Natural killer cell treated with Interleukin-12 subunit alpha and Interleukin-12 subunit beta and Interleukin-15 and Interleukin-18, amount 100 ng/mL, for 72 hours (primary cell): ENCODE data around the gene HSPBP1. TPM values are rescaled to one million over a fixed set of nuclear protein-coding genes. Genes with fewer than 3 reads are reported as not detected.
A peak's percentile ranks its signal among the peaks of the same experiment; 100 is the strongest.

ENCODE experiments used
- ATAC-seq, 2 donors: fragments of 150-1000 bp; cut with Tn5 transposase in 1 of 2; sonication (Bioruptor Pico), chemical (Tn5 transposase) in 1 of 2; 2 replicates each; pipeline ENCODE4 v1.10.0; 2021
- DNase-seq: peaks from one replicate; pipeline ENCODE4 v3.0.0; 2022; ENCODE audit warnings: low spot score
- H3K27ac Mint-ChIP-seq, 2 donors: 1 replicate in 1 of 2; 2 replicates in 1 of 2; pipeline ENCODE4 v1.8.0; 2022; ENCODE audit warnings: mixed read lengths in 2 of 2, mild to moderate bottlenecking in 1 of 2, moderate library complexity in 1 of 2
- H3K27me3 Mint-ChIP-seq, 2 donors: 1 replicate in 1 of 2; 2 replicates in 1 of 2; pipeline ENCODE4 v1.8.0; 2022; ENCODE audit warnings: mixed read lengths in 2 of 2
- H3K36me3 Mint-ChIP-seq: one replicate; pipeline ENCODE4 v1.8.0; 2022; ENCODE audit warnings: mixed read lengths
- H3K4me1 Mint-ChIP-seq, 2 donors: 1 replicate in 1 of 2; 2 replicates in 1 of 2; pipeline ENCODE4 v1.8.0; 2022; ENCODE audit warnings: low read depth in 2 of 2, mixed read lengths in 2 of 2, mild to moderate bottlenecking in 1 of 2
- H3K4me3 Mint-ChIP-seq: one replicate; pipeline ENCODE4 v1.8.0; 2022; ENCODE audit warnings: mixed read lengths
- H3K9me3 Mint-ChIP-seq: 2 replicates; pipeline ENCODE4 v1.8.0; 2022; ENCODE audit warnings: mixed read lengths
- total RNA-seq, 2 donors: library from RNA; stranded (reverse); gene quantifications; one replicate each; pipeline ENCODE4 v1.2.3, GENCODE V29; 2022

HSPBP1 gene
- total RNA-seq, 2 donors from 2014 or later, result 38.2 to 53.1 TPM

GRCh38 chr19:55275851-55276719, 3.8 kb downstream of the HSPBP1 start:
- DNase-seq (no peak), ATAC-seq (peak in 1 of 2 donors; percentile 62)
- Mint-ChIP-seq H3K4me3 (peak overlapping the region; percentile 64), H3K9me3 (no peaks in the 10 kb centered on the region), H3K27me3 (no peaks in the 10 kb centered on the region), H3K36me3 (peaks cover 5% of the 10 kb centered on the region), H3K27ac (peak overlapping the region; percentile 29 to 81), H3K4me1 (peaks cover 29 to 35% of the 10 kb centered on the region in 2 donors)

DNA sequence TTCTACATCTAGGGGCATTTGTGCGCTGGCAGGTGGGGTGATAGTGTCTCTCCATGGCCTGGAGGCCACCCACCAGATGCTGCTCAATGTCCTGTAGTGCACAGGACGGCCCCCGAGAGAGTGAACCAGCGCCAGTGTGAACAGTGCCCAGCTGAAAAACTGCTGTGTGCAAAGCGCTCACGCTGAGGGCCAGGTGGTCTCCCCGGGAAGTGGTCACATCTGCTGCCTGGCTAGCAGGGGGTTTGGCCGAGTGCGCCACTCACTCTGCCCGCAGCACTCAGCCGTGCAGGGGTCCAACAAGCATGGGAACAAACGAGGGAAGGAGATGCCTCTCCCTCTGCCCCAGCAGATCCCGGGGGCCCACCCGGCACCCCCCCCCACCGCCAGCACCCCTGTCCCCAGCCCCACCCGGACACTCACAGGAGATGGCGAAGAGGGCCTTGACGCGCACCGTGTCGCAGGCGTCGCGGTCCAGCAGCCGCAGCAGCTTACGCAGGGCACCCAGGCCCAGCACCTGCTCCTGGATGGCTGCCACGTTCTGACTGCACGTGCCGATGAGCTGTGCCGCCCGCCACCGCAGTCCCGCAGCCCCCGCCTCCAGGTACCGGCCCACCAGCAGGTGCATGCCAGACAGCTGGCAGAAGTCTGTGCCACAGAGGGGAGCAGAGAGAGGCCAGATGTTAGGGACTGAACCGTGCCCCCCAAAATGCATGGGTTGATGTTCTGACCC, 5.8 kb downstream of the HSPBP1 start:
- no peak overlapping the region for H3K4me3 Mint-ChIP-seq

DNA sequence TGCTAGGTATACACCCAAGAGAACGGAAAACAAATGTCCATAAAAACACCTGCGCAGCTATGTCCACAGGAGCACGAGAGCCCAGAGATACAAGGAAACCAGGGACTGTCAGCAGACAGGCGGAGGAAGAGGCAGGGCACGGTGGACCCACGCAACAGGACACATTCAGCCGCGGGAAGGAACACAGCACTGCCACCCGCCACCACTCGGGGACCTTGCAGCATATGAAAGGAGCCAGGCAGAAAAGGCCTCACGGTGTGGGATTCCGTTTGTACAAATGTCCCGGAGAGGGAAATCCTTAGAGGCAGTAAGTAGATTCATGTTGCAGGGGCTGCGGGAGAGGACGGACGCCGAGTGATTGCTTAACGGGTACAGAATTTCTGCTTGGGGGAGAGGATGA, 7.8 kb downstream of the HSPBP1 start:
- ATAC-seq (no peak), DNase-seq (no peak)
- Mint-ChIP-seq H3K4me1 (peaks cover 17 to 19% of the 10 kb centered on the region in 2 donors), H3K27me3 (no peaks in the 10 kb centered on the region), H3K36me3 (peaks cover 5% of the 10 kb centered on the region), H3K27ac (no peak overlapping the region), H3K9me3 (no peaks in the 10 kb centered on the region), H3K4me3 (no peak overlapping the region)

More for the DNA sequence above, 5.8 kb downstream of the HSPBP1 start:
- H3K27ac Mint-ChIP-seq, result no peak overlapping the region
- no peak for DNase-seq
- no peaks in the 10 kb centered on the region for H3K27me3 Mint-ChIP-seq
- ATAC-seq, result no peak
- peaks cover 23 to 24% of the 10 kb centered on the region in 2 donors for H3K4me1 Mint-ChIP-seq
- H3K9me3 Mint-ChIP-seq, result no peaks in the 10 kb centered on the region
- H3K36me3 Mint-ChIP-seq, result peaks cover 5% of the 10 kb centered on the region

DNA sequence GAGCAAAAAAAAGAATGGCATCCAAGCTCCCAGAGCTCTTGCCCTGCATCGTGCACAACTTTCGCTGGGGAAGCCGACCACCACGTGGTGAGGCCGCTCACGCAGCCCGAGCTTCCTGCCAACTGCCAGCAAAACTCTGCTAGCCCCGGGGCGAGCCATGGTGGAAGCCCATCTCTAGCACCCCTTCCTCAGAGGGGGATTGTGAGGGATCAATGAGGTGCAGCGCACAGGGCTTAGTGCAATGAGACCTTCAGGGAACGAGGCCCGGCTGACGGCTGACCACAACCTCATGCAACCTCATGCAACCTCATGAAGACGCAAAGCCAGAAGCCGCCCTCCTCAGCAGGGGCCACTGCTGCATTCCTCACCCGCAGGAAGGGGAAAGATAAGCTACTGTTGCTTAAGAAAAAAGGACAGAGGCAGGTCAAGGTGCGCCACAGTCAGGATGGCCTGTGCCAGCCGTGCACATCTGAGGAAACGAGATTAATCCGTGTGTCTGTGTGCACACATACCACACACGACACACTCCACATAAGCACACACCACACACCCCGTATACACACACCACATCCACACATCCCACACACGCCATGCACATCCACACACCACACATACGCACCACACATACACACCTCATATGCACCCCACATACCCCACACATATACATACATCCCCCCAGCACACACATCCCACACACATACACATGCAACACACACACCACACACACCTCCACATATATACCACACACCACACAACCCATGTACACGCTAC, 9.6 kb downstream of the HSPBP1 start:
- DNase-seq (no peak), ATAC-seq (peak; percentile 20 to 51)
- H3K27me3 Mint-ChIP-seq, result no peaks in the 10 kb centered on the region
- H3K4me3 Mint-ChIP-seq, result no peak overlapping the region
- peaks cover 6% of the 10 kb centered on the region for H3K9me3 Mint-ChIP-seq
- peaks cover 14 to 17% of the 10 kb centered on the region in 2 donors for H3K4me1 Mint-ChIP-seq
- peaks cover 16% of the 10 kb centered on the region for H3K36me3 Mint-ChIP-seq
- H3K27ac Mint-ChIP-seq, result no peak overlapping the region

- Mint-ChIP-seq H3K27me3 (no peaks in the 10 kb centered on the region), H3K4me1 (peaks cover 14 to 17% of the 10 kb centered on the region in 2 donors), H3K36me3 (peaks cover 16% of the 10 kb centered on the region), H3K4me3 (no peak overlapping the region), H3K9me3 (peaks cover 6% of the 10 kb centered on the region), H3K27ac (no peak overlapping the region)
- ATAC-seq (no peak), DNase-seq (no peak)
Measured at GRCh38 chr19:55269299-55269698, 10.6 kb downstream of the HSPBP1 start.

GRCh38 chr19:55266840-55267239, 13.1 kb downstream of the HSPBP1 start:
- H3K4me1 Mint-ChIP-seq, result peaks cover 14 to 17% of the 10 kb centered on the region in 2 donors
- H3K4me3 Mint-ChIP-seq, result no peak overlapping the region
- H3K9me3 Mint-ChIP-seq, result peaks cover 6% of the 10 kb centered on the region
- H3K27me3 Mint-ChIP-seq, result no peaks in the 10 kb centered on the region
- ATAC-seq (no peak), DNase-seq (no peak)
- peaks cover 11% of the 10 kb centered on the region for H3K36me3 Mint-ChIP-seq
- H3K27ac Mint-ChIP-seq, result peak overlapping the region; percentile 5 to 59

DNA sequence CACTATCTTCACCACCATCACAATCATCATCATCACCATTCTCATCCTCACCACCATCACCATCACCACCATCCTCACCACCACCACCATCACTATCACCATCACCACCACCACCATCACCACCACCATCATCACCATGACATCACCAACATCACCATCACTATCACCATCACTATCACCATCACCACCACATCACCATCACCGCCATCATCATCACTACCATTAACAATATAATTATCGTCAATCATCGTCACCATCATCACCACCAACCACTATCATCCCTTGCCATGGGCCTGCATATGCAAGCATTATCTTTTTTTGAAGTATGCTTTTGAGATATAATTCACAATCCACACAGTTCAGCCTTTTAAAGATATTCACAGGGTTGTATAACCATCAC, 13.5 kb downstream of the HSPBP1 start:
- Mint-ChIP-seq H3K9me3 (peaks cover 6% of the 10 kb centered on the region), H3K4me1 (peaks cover 14 to 17% of the 10 kb centered on the region in 2 donors), H3K36me3 (peaks cover 10% of the 10 kb centered on the region), H3K27me3 (no peaks in the 10 kb centered on the region), H3K4me3 (peak overlapping the region; percentile 6), H3K27ac (peak overlapping the region; percentile 5 to 59)
- no peak for DNase-seq
- no peak for ATAC-seq

GRCh38 chr19:55265723-55266386, 14.1 kb downstream of the HSPBP1 start:
- Mint-ChIP-seq H3K4me1 (peaks cover 13 to 15% of the 10 kb centered on the region in 2 donors), H3K27me3 (no peaks in the 10 kb centered on the region), H3K9me3 (peaks cover 6% of the 10 kb centered on the region), H3K27ac (peak overlapping the region; percentile 5 to 59), H3K4me3 (peak overlapping the region; percentile 6), H3K36me3 (peaks cover 10% of the 10 kb centered on the region)
- DNase-seq (no peak), ATAC-seq (peak in 1 of 2 donors; percentile 8)

- Mint-ChIP-seq H3K27ac (no peak overlapping the region), H3K36me3 (peaks cover 10% of the 10 kb centered on the region), H3K27me3 (no peaks in the 10 kb centered on the region), H3K4me1 (peaks cover 12 to 15% of the 10 kb centered on the region in 2 donors), H3K9me3 (peaks cover 6% of the 10 kb centered on the region), H3K4me3 (no peak overlapping the region)
- ATAC-seq, result peak in 1 of 2 donors; percentile 8
- DNase-seq, result no peak
Measured at GRCh38 chr19:55265173-55265572, 14.7 kb downstream of the HSPBP1 start.

GRCh38 chr19:55264531-55264930, 15.4 kb downstream of the HSPBP1 start:
- peaks cover 10% of the 10 kb centered on the region for H3K36me3 Mint-ChIP-seq
- H3K27me3 Mint-ChIP-seq, result no peaks in the 10 kb centered on the region
- H3K9me3 Mint-ChIP-seq, result peaks cover 6% of the 10 kb centered on the region
- no peak overlapping the region for H3K4me3 Mint-ChIP-seq
- peaks cover 13 to 19% of the 10 kb centered on the region in 2 donors for H3K4me1 Mint-ChIP-seq
- DNase-seq (no peak), ATAC-seq (no peak)
- H3K27ac Mint-ChIP-seq, result no peak overlapping the region

DNA sequence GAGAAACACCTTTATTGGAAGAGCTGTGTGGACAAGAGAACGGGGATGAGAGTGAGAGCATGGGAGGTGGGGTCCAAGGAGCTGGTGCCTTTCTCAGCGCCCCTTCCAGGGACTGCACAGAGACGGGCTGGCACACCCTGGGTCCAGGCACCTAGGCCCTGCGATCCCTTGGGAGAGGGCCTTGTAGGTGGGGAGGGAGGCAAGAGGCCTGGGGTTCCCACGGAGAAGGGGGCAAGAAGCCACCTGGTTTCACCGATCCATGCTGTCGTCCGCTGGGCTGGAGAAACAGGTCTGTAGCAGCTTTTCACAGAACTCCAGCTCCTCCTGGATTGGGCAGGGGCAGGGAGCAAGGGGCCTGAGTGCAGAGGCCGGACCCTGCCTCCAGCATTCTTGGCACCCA, 17.6 kb downstream of the HSPBP1 start:
- Mint-ChIP-seq H3K27ac (no peak overlapping the region), H3K4me3 (no peak overlapping the region)

DNA sequence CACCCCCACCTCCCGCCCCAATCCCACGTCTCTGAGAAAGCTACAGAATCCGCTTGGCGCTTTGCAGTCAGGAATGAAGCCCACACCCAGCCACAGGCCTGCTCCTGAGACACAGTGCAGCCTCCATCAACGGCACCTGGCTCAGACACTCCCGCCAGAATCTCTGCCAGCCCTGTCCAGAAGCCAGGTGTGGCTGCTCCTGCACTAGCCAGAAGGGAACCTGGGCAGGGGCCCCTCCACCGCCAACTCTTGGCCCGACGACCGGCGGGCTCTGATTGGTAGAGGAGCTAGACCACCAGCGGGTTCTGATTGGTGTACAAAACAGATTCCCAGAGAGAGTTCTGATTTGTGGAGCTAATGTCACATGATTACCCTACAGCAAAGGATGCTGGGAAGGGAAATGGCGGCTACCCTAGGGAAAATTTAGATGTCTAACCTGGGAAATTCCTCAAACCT, 18.2 kb downstream of the HSPBP1 start:
- peaks cover 28 to 35% of the 10 kb centered on the region in 2 donors for H3K4me1 Mint-ChIP-seq
- no peak for ATAC-seq
- no peak overlapping the region for H3K4me3 Mint-ChIP-seq
- no peaks in the 10 kb centered on the region for H3K27me3 Mint-ChIP-seq
- H3K36me3 Mint-ChIP-seq, result peaks cover 20% of the 10 kb centered on the region
- no peak for DNase-seq
- peaks cover 6% of the 10 kb centered on the region for H3K9me3 Mint-ChIP-seq
- no peak overlapping the region for H3K27ac Mint-ChIP-seq

More for the DNA sequence above, 17.6 kb downstream of the HSPBP1 start:
- ATAC-seq (no peak), DNase-seq (no peak)
- H3K9me3 Mint-ChIP-seq, result peaks cover 6% of the 10 kb centered on the region
- no peaks in the 10 kb centered on the region for H3K27me3 Mint-ChIP-seq
- peaks cover 23 to 30% of the 10 kb centered on the region in 2 donors for H3K4me1 Mint-ChIP-seq
- peaks cover 19% of the 10 kb centered on the region for H3K36me3 Mint-ChIP-seq
